Common myeloid progenitor, CD34-positive (primary cell): ENCODE results near the gene ABCC3.
A peak's percentile ranks its signal among the peaks of the same experiment; 100 is the strongest.

Experiments
- CTCF ChIA-PET: fragments of 350-600 bp; sonication (Branson Sonifier 250); formaldehyde crosslinking; loops from one replicate; lab custom pipeline; 2021; ENCODE audit warnings: antibody characterized with exemption; lab: Charles Lee
- POLR2A ChIA-PET: fragments of 350-600 bp; sonication (Branson Sonifier 250); formaldehyde crosslinking; loops from one replicate; lab custom pipeline; 2021; ENCODE audit warnings: antibody characterized with exemption; lab: Charles Lee
- DNase-seq, 3 donors: peaks; one replicate each; pipeline versions ENCODE4 v3.0.0 to v3.0.0-alpha.2; 2013
- H3K27ac ChIP-seq, 2 experiments: 1 replicate in 1 of 2; 2 replicates in 1 of 2; pipeline ENCODE4 v1.7.0; 2013; ENCODE audit warnings: inconsistent platforms in 2 of 2, low read length in 2 of 2, mild to moderate bottlenecking in 2 of 2, low read depth in 1 of 2, moderate library complexity in 1 of 2; ENCODE audit not compliant: severe bottlenecking in 2 of 2, insufficient read depth in 1 of 2, poor library complexity in 1 of 2
- H3K27me3 ChIP-seq, 5 experiments: replicated peaks in 2 of 5; 1 replicate in 3 of 5; 2 replicates in 2 of 5; pipeline versions ENCODE4 v1.6.1 to v1.7.0; 2013; ENCODE audit warnings: low read length in 4 of 5, mild to moderate bottlenecking in 2 of 5, moderate library complexity in 2 of 5, inconsistent platforms in 1 of 5; ENCODE audit not compliant: insufficient read depth in 5 of 5, control insufficient read depth in 4 of 5
- H3K36me3 ChIP-seq, 4 experiments: 1 replicate in 2 of 4; 2 replicates in 2 of 4; pipeline versions ENCODE4 v1.6.1 to v1.7.0; 2013; ENCODE audit warnings: low read length in 3 of 4, control low read depth in 1 of 4, mild to moderate bottlenecking in 1 of 4; ENCODE audit not compliant: control insufficient read depth in 4 of 4, insufficient read depth in 4 of 4
- H3K4me1 ChIP-seq, 4 experiments: 1 replicate in 3 of 4; 2 replicates in 1 of 4; pipeline versions ENCODE4 v1.6.1 to v1.7.1; 2013; ENCODE audit warnings: low read length in 3 of 4, mild to moderate bottlenecking in 3 of 4, control low read depth in 1 of 4, inconsistent platforms in 1 of 4, moderate library complexity in 1 of 4; ENCODE audit not compliant: control insufficient read depth in 4 of 4, insufficient read depth in 4 of 4; ENCODE audit errors: control extremely low read depth in 1 of 4
- H3K4me3 ChIP-seq, 7 experiments: 1 replicate in 4 of 7; 2 replicates in 3 of 7; pipeline versions ENCODE4 v1.5.1 to v1.7.0; 2013; ENCODE audit warnings: mild to moderate bottlenecking in 7 of 7, low read length in 6 of 7, moderate library complexity in 6 of 7, inconsistent platforms in 2 of 7, low read depth in 2 of 7, control low read depth in 1 of 7; ENCODE audit not compliant: insufficient read depth in 4 of 7, control insufficient read depth in 1 of 7; ENCODE audit errors: extremely low read depth in 1 of 7
- H3K9me3 ChIP-seq, 5 experiments: 1 replicate in 4 of 5; 2 replicates in 1 of 5; pipeline versions ENCODE4 v1.6.1 to v1.7.1; 2013; ENCODE audit warnings: low read length in 4 of 5, mild to moderate bottlenecking in 2 of 5, inconsistent platforms in 1 of 5, low read depth in 1 of 5, moderate library complexity in 1 of 5; ENCODE audit not compliant: control insufficient read depth in 4 of 5, insufficient read depth in 2 of 5; ENCODE audit errors: control extremely low read depth in 1 of 5
- WGBS: methylation state at CpG from one replicate; pipeline ENCODE4 v1.1.5; 2013; ENCODE audit not compliant: insufficient coverage; 5-methylcytosine and 5-hydroxymethylcytosine counted together

ABCC3 gene

DNA sequence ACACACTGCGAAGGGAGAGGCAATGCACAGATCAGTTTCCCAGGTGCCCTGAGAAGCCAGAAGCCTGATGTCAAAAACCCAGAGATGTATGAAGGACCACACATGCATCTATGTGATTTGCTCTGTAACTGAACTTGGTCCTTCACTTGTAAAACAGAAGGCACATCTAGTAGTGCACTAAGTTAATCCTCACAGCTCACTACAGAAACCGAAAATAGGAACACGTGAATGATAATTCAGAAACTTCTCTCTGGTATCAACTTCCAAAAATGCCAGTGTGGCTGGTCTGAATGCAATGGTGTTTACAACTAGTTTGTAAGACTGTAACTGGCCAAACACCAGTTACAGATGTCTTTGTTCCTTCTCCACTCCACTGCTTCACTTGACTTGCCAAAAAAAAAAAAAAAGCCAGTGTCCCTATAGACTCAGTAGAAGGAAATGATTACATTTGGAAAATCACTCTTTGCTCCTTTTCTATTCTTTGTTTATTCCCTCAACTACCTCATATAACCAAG is 61.7 kb downstream of the ABCC3 start:
- Histone ChIP-seq H3K4me1 (no peaks in the 10 kb centered on the region), H3K27me3 (no peaks in the 10 kb centered on the region), H3K9me3 (no peaks in the 10 kb centered on the region), H3K27ac (no peak overlapping the region), H3K4me3 (no peak overlapping the region), H3K36me3 (peaks cover 28 to 69% (median 63%) of the 10 kb centered on the region in 4 experiments)
- no peak for DNase-seq
- 100% methylated on average over 2 of the region's 3 CpGs for WGBS
- ChIA-PET CTCF (interaction anchor here (0.9 to 4.6 kb wide), 15 partner anchors 9 to 214 kb away, joined by 3 to 52 read pairs (median 6); no protein-coding TSS in a partner anchor), POLR2A (no interaction called here)

- DNase-seq = no peak
- no peaks in the 10 kb centered on the region for H3K27me3 ChIP-seq
- ChIA-PET CTCF (interaction anchor here (0.9 to 4.6 kb wide), 9 partner anchors 8 to 71 kb away, joined by 3 to 52 read pairs (median 7); no protein-coding TSS in a partner anchor), POLR2A (no interaction called here)
- H3K4me1 ChIP-seq = no peaks in the 10 kb centered on the region
- peaks cover 28 to 74% (median 63%) of the 10 kb centered on the region in 4 experiments for H3K36me3 ChIP-seq
- no peaks in the 10 kb centered on the region for H3K9me3 ChIP-seq
- WGBS = 100% methylated on average over 3 of the region's 3 CpGs
- no peak overlapping the region for H3K4me3 ChIP-seq
- no peak overlapping the region for H3K27ac ChIP-seq
Measured at GRCh38 chr17:50697062-50697461, 62.4 kb downstream of the ABCC3 start.

DNA sequence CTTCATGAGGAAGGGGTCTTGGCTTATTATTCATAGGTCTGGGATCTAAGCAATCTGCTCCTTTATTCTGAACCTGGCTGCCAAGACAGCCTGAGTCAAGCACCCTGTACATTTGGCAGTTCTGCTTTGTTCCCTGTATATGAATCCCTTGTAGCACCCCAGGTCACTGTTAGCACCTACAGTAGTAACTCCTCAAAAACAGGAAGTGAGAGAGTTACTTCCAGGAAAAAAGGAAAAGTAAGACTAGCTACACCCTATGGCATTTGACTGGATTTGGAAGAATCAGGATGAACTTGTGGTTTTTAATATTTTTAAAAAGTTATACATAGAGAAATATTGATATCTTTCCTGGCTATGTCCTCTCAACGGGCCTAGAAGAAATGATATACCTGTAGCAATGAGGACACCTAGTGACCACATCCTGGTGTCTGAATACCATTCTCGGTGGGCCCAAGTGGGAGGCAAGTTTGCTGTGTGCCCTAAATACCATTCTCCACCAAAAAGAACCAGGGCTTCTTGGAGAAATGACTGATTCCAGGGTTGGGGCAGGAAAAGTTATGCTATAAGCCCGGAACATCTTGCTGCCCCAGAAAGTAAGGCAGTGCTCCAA is 63.1 kb downstream of the ABCC3 start:
- CTCF ChIA-PET = interaction anchor here (1.1 to 4.6 kb wide), 7 partner anchors 13 to 72 kb away, joined by 3 to 52 read pairs (median 7); no protein-coding TSS in a partner anchor
- H3K4me3 ChIP-seq = no peak overlapping the region
- no peak for DNase-seq
- no peaks in the 10 kb centered on the region for H3K9me3 ChIP-seq
- no peak overlapping the region for H3K27ac ChIP-seq
- peaks cover 26 to 71% (median 62%) of the 10 kb centered on the region in 4 experiments for H3K36me3 ChIP-seq
- no peaks in the 10 kb centered on the region for H3K4me1 ChIP-seq
- WGBS = 73% methylated on average over 2 of the region's 3 CpGs
- H3K27me3 ChIP-seq = no peaks in the 10 kb centered on the region
- POLR2A ChIA-PET = interaction anchor here (0.6 kb wide), 1 partner anchor 68 kb away, joined by 3 read pairs; no protein-coding TSS in a partner anchor

GRCh38 chr17:50699410-50699809 is 64.7 kb downstream of the ABCC3 start:
- Histone ChIP-seq H3K36me3 (peaks cover 20 to 70% (median 61%) of the 10 kb centered on the region in 4 experiments), H3K4me3 (no peak overlapping the region), H3K4me1 (peaks cover 0 to 2% (median 0%) of the 10 kb centered on the region in 4 experiments), H3K27ac (no peak overlapping the region), H3K27me3 (no peaks in the 10 kb centered on the region), H3K9me3 (no peaks in the 10 kb centered on the region)
- POLR2A ChIA-PET = no interaction called here
- CTCF ChIA-PET = no interaction called here
- 96% methylated on average over 6 of the region's 7 CpGs for WGBS
- no peak for DNase-seq

DNA sequence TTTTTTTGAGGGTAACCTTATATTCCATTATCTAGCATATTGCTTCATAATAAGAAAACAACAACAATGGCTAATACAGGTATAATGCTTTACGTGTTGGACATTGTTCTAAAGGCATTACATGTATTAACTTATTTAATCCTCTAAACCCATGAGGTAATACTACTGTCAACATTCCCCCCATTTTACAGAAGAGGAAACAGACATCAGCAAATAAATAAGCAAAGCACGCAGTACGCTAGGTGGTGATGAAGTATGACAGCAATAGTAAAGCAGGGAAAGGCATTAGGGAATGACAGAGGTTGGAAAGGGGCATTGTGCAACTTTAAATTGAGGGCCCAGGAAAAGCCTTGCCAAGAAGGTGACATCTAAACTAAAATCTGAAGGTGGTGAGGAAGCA is 68.5 kb downstream of the ABCC3 start:
- H3K4me3 ChIP-seq = no peak overlapping the region
- no peaks in the 10 kb centered on the region for H3K27me3 ChIP-seq
- H3K27ac ChIP-seq = no peak overlapping the region
- H3K36me3 ChIP-seq = peaks cover 2 to 41% (median 30%) of the 10 kb centered on the region in 4 experiments
- CTCF ChIA-PET = interaction anchor here (0.7 kb wide), 1 partner anchor 13 kb away, joined by 3 read pairs; no protein-coding TSS in a partner anchor
- DNase-seq = no peak
- H3K9me3 ChIP-seq = no peaks in the 10 kb centered on the region
- 100% methylated on average over 2 of the region's 3 CpGs for WGBS
- POLR2A ChIA-PET = no interaction called here
- peaks cover 5 to 16% (median 10%) of the 10 kb centered on the region in 4 experiments for H3K4me1 ChIP-seq

DNA sequence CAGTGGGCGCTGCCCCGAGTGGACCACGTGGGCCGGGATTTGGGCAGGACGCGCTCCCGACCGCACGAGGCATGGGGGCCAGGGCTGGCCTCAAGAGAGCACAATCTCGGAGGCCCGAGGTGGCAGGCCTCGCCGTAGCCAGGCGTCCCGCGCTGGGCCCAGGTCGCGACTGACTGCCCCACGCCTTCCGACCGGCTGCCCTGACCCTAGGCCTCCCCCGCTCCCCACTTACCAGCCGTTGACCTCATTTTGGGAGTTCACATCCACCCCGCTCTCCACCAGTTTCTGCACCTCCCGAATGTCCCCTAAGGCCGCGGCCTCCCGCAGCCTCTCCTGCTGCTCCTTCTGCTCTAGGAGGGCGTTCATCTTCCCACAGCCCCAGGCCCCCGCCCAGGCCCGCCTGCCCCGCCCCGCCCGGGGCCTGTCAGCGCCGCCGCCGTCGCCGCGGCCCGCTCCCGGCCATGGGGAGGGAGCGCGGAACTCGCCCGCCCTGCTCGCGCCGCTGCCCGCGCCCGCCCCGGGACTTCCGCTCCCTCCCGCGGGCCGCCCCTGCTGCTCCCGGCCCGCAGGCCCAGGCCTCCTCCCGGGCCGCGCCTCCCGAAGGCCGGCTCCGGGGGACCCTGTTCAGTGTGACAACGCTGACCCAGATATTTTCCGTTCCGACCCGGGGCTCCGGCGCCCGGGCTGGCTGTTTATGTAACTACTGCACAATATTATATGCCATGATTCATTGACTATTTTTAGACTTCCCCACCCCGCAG is 72.8 kb downstream of the ABCC3 start, which contains the start of gene ANKRD40:
ANKRD40 (minus strand) TSS at position 626 of the 761 bp plus-strand sequence; CDS start at position 366, 260 bp downstream.
- WGBS = 0% methylated on average over 54 of the region's 74 CpGs
- Histone ChIP-seq H3K4me1 (peaks cover 12 to 30% (median 25%) of the 10 kb centered on the region in 4 experiments), H3K36me3 (peaks cover 0 to 19% (median 12%) of the 10 kb centered on the region in 4 experiments), H3K27me3 (no peaks in the 10 kb centered on the region), H3K27ac (peak within 1 kb of the TSS; percentile 89 to 98), H3K9me3 (no peaks in the 10 kb centered on the region), H3K4me3 (peak within 1 kb of the TSS; percentile 65 to 95 (median 76))
- POLR2A ChIA-PET = interaction anchor here (1.6 kb wide), 1 partner anchor 20 kb away, joined by 3 read pairs; no protein-coding TSS in a partner anchor
- DNase-seq = peak; percentile 92 to 95 (median 95)
- CTCF ChIA-PET = no interaction called here
